ENCODE results near the gene SLC11A2. TPM values are rescaled to one million over a fixed set of nuclear protein-coding genes. Genes with fewer than 3 reads are reported as not detected.

The SLC11A2 gene
- total RNA-seq, 1 donor from 2014 or later = 73.8 TPM

DNA sequence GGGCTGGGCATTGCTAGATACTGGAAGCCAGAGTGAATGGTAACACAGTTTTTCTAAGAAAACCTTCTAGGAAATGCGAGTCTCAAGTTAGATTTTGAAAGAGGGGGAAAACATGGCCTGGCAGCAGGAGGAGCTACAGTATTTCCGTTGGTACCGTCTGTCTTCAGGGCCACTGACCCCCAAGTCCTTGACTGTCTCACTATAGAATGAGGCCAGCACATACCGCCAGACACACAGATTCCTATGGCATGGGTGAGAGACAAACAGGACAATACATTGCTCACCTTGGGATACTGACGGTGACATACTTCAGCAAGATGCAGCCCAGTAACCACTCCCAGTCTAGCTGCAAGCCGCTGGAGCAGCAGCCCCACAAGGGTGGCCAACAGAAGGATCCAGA lies 21.7 kb downstream of the SLC11A2 start:
- TF ChIP-seq, protein P1, sequence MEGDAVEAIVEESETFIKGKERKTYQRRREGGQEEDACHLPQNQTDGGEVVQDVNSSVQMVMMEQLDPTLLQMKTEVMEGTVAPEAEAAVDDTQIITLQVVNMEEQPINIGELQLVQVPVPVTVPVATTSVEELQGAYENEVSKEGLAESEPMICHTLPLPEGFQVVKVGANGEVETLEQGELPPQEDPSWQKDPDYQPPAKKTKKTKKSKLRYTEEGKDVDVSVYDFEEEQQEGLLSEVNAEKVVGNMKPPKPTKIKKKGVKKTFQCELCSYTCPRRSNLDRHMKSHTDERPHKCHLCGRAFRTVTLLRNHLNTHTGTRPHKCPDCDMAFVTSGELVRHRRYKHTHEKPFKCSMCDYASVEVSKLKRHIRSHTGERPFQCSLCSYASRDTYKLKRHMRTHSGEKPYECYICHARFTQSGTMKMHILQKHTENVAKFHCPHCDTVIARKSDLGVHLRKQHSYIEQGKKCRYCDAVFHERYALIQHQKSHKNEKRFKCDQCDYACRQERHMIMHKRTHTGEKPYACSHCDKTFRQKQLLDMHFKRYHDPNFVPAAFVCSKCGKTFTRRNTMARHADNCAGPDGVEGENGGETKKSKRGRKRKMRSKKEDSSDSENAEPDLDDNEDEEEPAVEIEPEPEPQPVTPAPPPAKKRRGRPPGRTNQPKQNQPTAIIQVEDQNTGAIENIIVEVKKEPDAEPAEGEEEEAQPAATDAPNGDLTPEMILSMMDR (IDR thresholded peaks at IDR 0.05; ENCODE audit: unreplicated experiment) = no peak
- no peaks in the 10 kb centered on the region for H3K27me3 Mint-ChIP-seq
- peak overlapping the region; percentile 92 for H3K27ac Mint-ChIP-seq
- H3K9me3 Mint-ChIP-seq (ENCODE audit: low read depth) = no peaks in the 10 kb centered on the region
- no peak overlapping the region for H3K4me3 Mint-ChIP-seq (ENCODE audit: low read depth)
- peaks cover 34% of the 10 kb centered on the region for H3K36me3 Mint-ChIP-seq (ENCODE audit: insufficient read depth)
- peaks cover 16% of the 10 kb centered on the region for H3K4me1 Mint-ChIP-seq (ENCODE audit: low read depth)
- DNase-seq (ENCODE audit: low spot score, unreplicated experiment) = no peak

DNA sequence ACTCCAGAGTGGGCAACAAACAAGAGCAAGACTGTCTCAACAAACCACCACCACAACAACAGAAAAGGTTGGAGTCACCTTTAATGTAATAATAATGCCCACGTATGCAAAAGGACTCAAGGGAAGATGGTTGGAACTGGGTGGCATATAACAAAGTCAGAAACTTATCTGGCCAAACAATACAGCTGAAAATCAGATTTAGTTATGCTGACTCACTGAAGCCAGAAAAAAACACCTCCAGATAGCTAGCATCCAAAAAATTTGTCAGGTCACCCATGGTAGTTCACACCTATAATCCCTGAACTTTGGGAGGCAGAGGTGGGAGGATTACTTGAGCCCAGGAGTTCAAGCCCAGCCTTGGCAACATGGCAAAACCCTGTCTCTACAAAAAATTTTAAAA lies 24.4 kb downstream of the SLC11A2 start:
- Mint-ChIP-seq H3K4me3 (ENCODE audit: low read depth) (no peak overlapping the region), H3K9me3 (ENCODE audit: low read depth) (no peaks in the 10 kb centered on the region), H3K27ac (no peak overlapping the region), H3K36me3 (ENCODE audit: insufficient read depth) (peaks cover 27% of the 10 kb centered on the region), H3K27me3 (no peaks in the 10 kb centered on the region), H3K4me1 (ENCODE audit: low read depth) (peaks cover 14% of the 10 kb centered on the region)
- TF ChIP-seq, protein P1 (IDR thresholded peaks at IDR 0.05; ENCODE audit: unreplicated experiment) = no peak
- DNase-seq (ENCODE audit: low spot score, unreplicated experiment) = no peak

DNA sequence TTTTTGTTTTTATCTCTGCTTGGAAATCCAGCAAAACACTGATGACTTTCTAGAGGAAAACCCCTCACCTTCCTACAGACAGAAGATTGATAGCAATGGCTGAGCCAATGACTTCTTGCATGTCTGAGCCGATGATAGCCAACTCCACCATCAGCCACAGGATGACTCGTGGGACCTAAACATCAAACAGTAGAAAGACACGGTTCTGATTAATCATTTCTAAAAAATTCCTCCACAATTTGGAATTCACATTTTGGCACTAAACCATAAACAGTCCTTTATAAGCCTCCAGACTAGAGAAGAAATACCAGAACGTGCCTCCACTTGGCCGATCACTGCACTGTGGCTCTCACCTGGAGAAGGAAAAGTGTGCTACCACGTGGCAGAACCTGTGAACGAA lies 25.9 kb downstream of the SLC11A2 start:
- peaks cover 22% of the 10 kb centered on the region for H3K36me3 Mint-ChIP-seq (ENCODE audit: insufficient read depth)

DNA sequence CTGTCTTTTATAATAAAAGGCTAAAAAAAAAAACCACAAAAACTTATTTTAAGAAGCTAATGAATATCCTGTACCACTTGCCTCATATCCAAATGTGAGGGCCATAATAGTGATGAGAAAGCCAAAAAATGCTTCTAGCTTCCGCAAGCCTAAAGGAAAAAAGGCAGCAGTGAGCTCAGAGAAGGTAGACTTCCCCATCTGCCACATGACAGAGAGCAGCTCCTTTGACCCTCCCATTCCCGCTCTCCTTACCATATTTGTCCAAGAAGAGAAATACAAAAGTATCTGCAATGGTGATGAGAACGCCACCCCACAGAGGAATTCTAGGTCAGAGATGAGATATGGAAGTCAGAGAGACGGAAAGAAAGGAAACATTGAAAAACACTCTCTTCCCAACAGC lies 27.1 kb downstream of the SLC11A2 start:
- Mint-ChIP-seq H3K36me3 (ENCODE audit: insufficient read depth) (peaks cover 23% of the 10 kb centered on the region), H3K27me3 (no peaks in the 10 kb centered on the region), H3K27ac (no peak overlapping the region), H3K4me1 (ENCODE audit: low read depth) (no peaks in the 10 kb centered on the region), H3K4me3 (ENCODE audit: low read depth) (no peak overlapping the region), H3K9me3 (ENCODE audit: low read depth) (no peaks in the 10 kb centered on the region)
- DNase-seq (ENCODE audit: low spot score, unreplicated experiment) = no peak
- TF ChIP-seq, protein P1 (IDR thresholded peaks at IDR 0.05; ENCODE audit: unreplicated experiment) = no peak

More for the DNA sequence above, 25.9 kb downstream of the SLC11A2 start:
- Mint-ChIP-seq H3K27me3 (no peaks in the 10 kb centered on the region), H3K9me3 (ENCODE audit: low read depth) (no peaks in the 10 kb centered on the region), H3K4me3 (ENCODE audit: low read depth) (no peak overlapping the region), H3K4me1 (ENCODE audit: low read depth) (peaks cover 4% of the 10 kb centered on the region), H3K27ac (no peak overlapping the region)
- TF ChIP-seq, protein P1 (IDR thresholded peaks at IDR 0.05; ENCODE audit: unreplicated experiment) = no peak
- no peak for DNase-seq (ENCODE audit: low spot score, unreplicated experiment)

DNA sequence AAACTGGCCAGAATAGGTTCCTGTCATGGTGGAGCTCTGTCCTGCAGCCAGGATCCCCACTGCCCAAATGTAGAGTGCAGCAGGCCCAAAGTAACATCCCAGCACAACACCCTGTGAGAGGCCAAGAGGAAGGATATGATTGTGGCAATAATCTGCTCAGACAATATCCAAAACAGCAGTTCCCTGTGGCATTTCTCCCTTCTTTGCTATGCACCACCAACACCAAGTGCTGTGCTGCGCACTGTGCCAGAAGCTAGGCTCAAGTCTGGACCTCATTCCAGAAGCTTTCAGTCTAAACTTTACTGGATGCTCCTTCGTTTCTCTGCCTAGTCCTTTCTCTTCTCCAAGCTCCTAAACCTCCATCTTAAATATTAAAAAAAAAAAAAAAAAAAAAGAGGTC lies 33.4 kb downstream of the SLC11A2 start:
- H3K4me1 Mint-ChIP-seq (ENCODE audit: low read depth) = no peaks in the 10 kb centered on the region
- TF ChIP-seq, protein P1 (IDR thresholded peaks at IDR 0.05; ENCODE audit: unreplicated experiment) = no peak

More for the DNA sequence above, 33.4 kb downstream of the SLC11A2 start:
- H3K27ac Mint-ChIP-seq = no peak overlapping the region
- no peaks in the 10 kb centered on the region for H3K27me3 Mint-ChIP-seq
- H3K9me3 Mint-ChIP-seq (ENCODE audit: low read depth) = no peaks in the 10 kb centered on the region
- no peak overlapping the region for H3K4me3 Mint-ChIP-seq (ENCODE audit: low read depth)
- DNase-seq (ENCODE audit: low spot score, unreplicated experiment) = no peak
- peaks cover 37% of the 10 kb centered on the region for H3K36me3 Mint-ChIP-seq (ENCODE audit: insufficient read depth)

Data from progenitor cell of endocrine pancreas (in vitro differentiated cells).